Glomerular endothelial cell (primary cell): ENCODE measurements around the gene SOCS3. TPM values are rescaled to one million over a fixed set of nuclear protein-coding genes. Genes with fewer than 3 reads are reported as not detected.
A peak's percentile ranks its signal among the peaks of the same experiment; 100 is the strongest.
"Not testable (repeated sequence)": the region's sequence is repeated elsewhere in the genome, so short reads cannot be mapped to it uniquely, and the experiment has no call there.

Experiments
- DNase-seq: peaks from one replicate; pipeline ENCODE4 v3.0.0-alpha.2; 2011; ENCODE audit warnings: low read depth, low spot score; ENCODE audit errors: extremely low read depth
- total RNA-seq: library from RNA; depleted of rRNA; stranded (reverse); fragments of >200 nt; gene quantifications from 2 replicates; pipeline ENCODE4 v1.2.3, GENCODE V29; 2015

Gene SOCS3
- total RNA-seq, 1 donor from 2014 or later: 114 TPM

GRCh38 chr17:78335209-78335608 is 24.7 kb downstream of the SOCS3 start:
- DNase-seq: no peak

- DNase-seq: no peak
Measured at GRCh38 chr17:78332991-78333390, 26.9 kb downstream of the SOCS3 start.

GRCh38 chr17:78331355-78331754 is 28.5 kb downstream of the SOCS3 start:
- DNase-seq: not testable (repeated sequence)

GRCh38 chr17:78330570-78331224 is 29.2 kb downstream of the SOCS3 start:
- no peak for DNase-seq

GRCh38 chr17:78329263-78330059 is 30.4 kb downstream of the SOCS3 start:
- no peak for DNase-seq

- no peak for DNase-seq
Measured at GRCh38 chr17:78327880-78328279, 32.0 kb downstream of the SOCS3 start.

- no peak for DNase-seq
Measured at GRCh38 chr17:78325076-78325687, 34.7 kb downstream of the SOCS3 start.

- peak; percentile 89 for DNase-seq
Measured at GRCh38 chr17:78324391-78325075, 35.3 kb downstream of the SOCS3 start.

GRCh38 chr17:78323826-78324390 is 36.0 kb downstream of the SOCS3 start:
- DNase-seq: no peak

GRCh38 chr17:78322858-78323455 is 36.9 kb downstream of the SOCS3 start:
- DNase-seq: no peak

- no peak for DNase-seq
Measured at GRCh38 chr17:78322327-78322857, 37.5 kb downstream of the SOCS3 start.

GRCh38 chr17:78318843-78319242 is 41.0 kb downstream of the SOCS3 start:
- no peak for DNase-seq

GRCh38 chr17:78318407-78318806 is 41.5 kb downstream of the SOCS3 start:
- no peak for DNase-seq

- DNase-seq: no peak
Measured at GRCh38 chr17:78317794-78318400, 42.0 kb downstream of the SOCS3 start.

- no peak for DNase-seq
Measured at GRCh38 chr17:78316867-78317789, 42.7 kb downstream of the SOCS3 start.

GRCh38 chr17:78316115-78316866 is 43.6 kb downstream of the SOCS3 start:
- DNase-seq: no peak

- DNase-seq: no peak
Measured at GRCh38 chr17:78315355-78316114, 44.3 kb downstream of the SOCS3 start.
